Trophoblast cell (in vitro differentiated cells and primary cell): Measurements from ENCODE around the gene CTSZ.

Experiments used
- DNase-seq, 2 donors: peaks; one replicate each; pipeline ENCODE4 v3.0.0-alpha.2; 2016
- H2AFZ ChIP-seq: 2 replicates; pipeline ENCODE4 v1.6.1; 2013; ENCODE audit warnings: low read length, moderate library complexity, mild to moderate bottlenecking; ENCODE audit not compliant: insufficient read depth, poor library complexity
- H2AK5ac ChIP-seq: 2 replicates; pipeline ENCODE4 v1.6.1; 2013; ENCODE audit warnings: mild to moderate bottlenecking, low read length
- H2BK120ac ChIP-seq: 2 replicates; pipeline ENCODE4 v1.6.1; 2013; ENCODE audit warnings: low read length, mild to moderate bottlenecking, moderate library complexity; ENCODE audit not compliant: insufficient read depth, poor library complexity
- H2BK12ac ChIP-seq: 2 replicates; pipeline ENCODE4 v1.6.1; 2013; ENCODE audit warnings: mild to moderate bottlenecking, low read length, moderate library complexity
- H2BK5ac ChIP-seq: 2 replicates; pipeline ENCODE4 v1.6.1; 2013; ENCODE audit warnings: low read length, low read depth, moderate library complexity, mild to moderate bottlenecking; ENCODE audit not compliant: poor library complexity
- H3K14ac ChIP-seq: 2 replicates; pipeline ENCODE4 v1.6.1; 2013; ENCODE audit warnings: mild to moderate bottlenecking, low read length
- H3K18ac ChIP-seq: 2 replicates; pipeline ENCODE4 v1.6.1; 2013; ENCODE audit warnings: mild to moderate bottlenecking, low read length
- H3K23ac ChIP-seq: 2 replicates; pipeline ENCODE4 v1.6.1; 2013; ENCODE audit warnings: low read length
- H3K27ac ChIP-seq: 2 replicates; pipeline ENCODE4 v1.5.1; 2013; ENCODE audit warnings: low read depth, mild to moderate bottlenecking, inconsistent platforms, low read length, moderate library complexity
- H3K27me3 ChIP-seq: 2 replicates; pipeline ENCODE4 v1.6.1; 2013; ENCODE audit warnings: inconsistent platforms, mild to moderate bottlenecking, low read length, moderate library complexity; ENCODE audit not compliant: insufficient read depth
- H3K36me3 ChIP-seq, 2 experiments: 1 replicate in 1 of 2; 2 replicates in 1 of 2; pipeline ENCODE4 v1.6.1; 2013; ENCODE audit warnings: low read length in 2 of 2, mild to moderate bottlenecking in 2 of 2, moderate library complexity in 1 of 2; ENCODE audit not compliant: insufficient read depth in 2 of 2, control insufficient read depth in 1 of 2
- H3K4ac ChIP-seq: 2 replicates; pipeline ENCODE4 v1.6.1; 2013; ENCODE audit warnings: low read depth, mild to moderate bottlenecking, low read length, moderate library complexity
- H3K4me1 ChIP-seq, 2 experiments: 1 replicate in 1 of 2; 2 replicates in 1 of 2; pipeline ENCODE4 v1.6.1; 2013; ENCODE audit warnings: low read length in 2 of 2, mild to moderate bottlenecking in 2 of 2, moderate library complexity in 1 of 2; ENCODE audit not compliant: insufficient read depth in 2 of 2, control insufficient read depth in 1 of 2
- H3K4me2 ChIP-seq: 2 replicates; pipeline ENCODE4 v1.6.1; 2013; ENCODE audit warnings: inconsistent platforms, mild to moderate bottlenecking, low read length, moderate library complexity
- H3K4me3 ChIP-seq: 2 replicates; pipeline ENCODE4 v1.5.1; 2013; ENCODE audit warnings: mild to moderate bottlenecking, low read depth, low read length, inconsistent platforms
- H3K79me1 ChIP-seq: one replicate; pipeline ENCODE4 v1.6.1; 2013; ENCODE audit warnings: low read length
- H3K79me2 ChIP-seq: 2 replicates; pipeline ENCODE4 v1.6.1; 2013; ENCODE audit warnings: low read length, mild to moderate bottlenecking; ENCODE audit not compliant: control insufficient read depth, insufficient read depth, poor library complexity
- H3K9ac ChIP-seq: 2 replicates; pipeline ENCODE4 v1.6.1; 2013; ENCODE audit warnings: mild to moderate bottlenecking, low read length
- H3K9me3 ChIP-seq: 2 replicates; pipeline ENCODE4 v1.6.1; 2013; ENCODE audit warnings: low read depth, mild to moderate bottlenecking, control low read depth, inconsistent platforms, low read length; ENCODE audit not compliant: insufficient read depth
- H4K12ac ChIP-seq: 2 replicates; pipeline ENCODE4 v1.6.1; 2013; ENCODE audit warnings: low read depth, mild to moderate bottlenecking, low read length, moderate library complexity
- H4K8ac ChIP-seq: 2 replicates; pipeline ENCODE4 v1.6.1; 2013; ENCODE audit warnings: low read depth, mild to moderate bottlenecking, low read length, moderate library complexity
- H4K91ac ChIP-seq: one replicate; pipeline ENCODE4 v1.6.1; 2013; ENCODE audit warnings: low read depth, mild to moderate bottlenecking, low read length, moderate library complexity
- WGBS: extraction: QIAGEN DNeasy Blood & Tissue Kit; methylation state at CpG from one replicate; pipeline ENCODE4 v1.1.7; 2013; ENCODE audit warnings: missing lambda C conversion rate; ENCODE audit not compliant: insufficient read length, insufficient coverage; ENCODE audit errors: extremely low coverage; 5-methylcytosine and 5-hydroxymethylcytosine counted together

CTSZ gene

DNA sequence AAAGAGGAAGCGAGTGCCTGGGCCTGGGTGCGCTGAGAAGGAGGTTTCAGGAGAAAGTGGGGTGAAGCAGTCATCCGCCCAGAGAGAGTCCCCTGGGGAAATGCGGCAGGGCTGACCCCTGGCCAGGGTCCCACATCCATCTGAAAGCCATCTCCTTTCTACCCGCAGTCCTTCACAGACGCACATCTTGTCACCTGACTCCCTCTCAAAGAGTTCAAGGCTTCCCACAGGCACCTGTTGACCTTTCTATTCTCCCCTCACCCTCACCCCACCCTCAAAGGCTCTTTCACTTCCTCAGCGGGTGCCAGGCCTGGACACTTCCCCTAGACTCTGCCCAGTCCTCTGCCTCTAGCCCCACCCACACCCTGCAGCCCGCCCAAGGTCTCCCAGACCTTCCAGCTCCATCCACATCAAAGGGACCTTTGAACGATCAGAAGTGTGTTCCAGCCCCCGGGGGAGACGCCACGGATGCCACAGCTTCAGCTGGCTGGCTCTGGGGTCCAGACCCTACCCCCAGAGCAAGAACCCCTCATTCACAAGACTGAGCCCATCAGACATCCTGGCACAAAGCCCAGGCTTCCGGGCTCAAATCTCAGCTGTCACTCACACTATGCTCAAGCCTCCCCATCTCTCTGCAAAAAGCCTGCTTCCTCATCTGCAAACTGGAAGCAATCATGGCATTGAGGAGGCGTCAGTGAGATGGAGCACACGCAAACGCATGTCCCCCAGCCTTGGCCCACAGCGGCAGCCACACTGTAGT, 2.1 kb downstream of the CTSZ start:
- H3K9me3 ChIP-seq = no peaks in the 10 kb centered on the region
- peaks cover 7% of the 10 kb centered on the region for H3K79me2 ChIP-seq
- H2AFZ ChIP-seq = no peak overlapping the region
- H3K4me2 ChIP-seq = no peak overlapping the region
- H2AK5ac ChIP-seq = no peak overlapping the region
- H3K27me3 ChIP-seq = no peaks in the 10 kb centered on the region
- peaks cover 10 to 12% of the 10 kb centered on the region in 2 experiments for H3K36me3 ChIP-seq
- H3K79me1 ChIP-seq = peaks cover 14% of the 10 kb centered on the region
- no peak overlapping the region for H3K27ac ChIP-seq
- H3K9ac ChIP-seq = no peak overlapping the region
- no peak overlapping the region for H4K8ac ChIP-seq
- no peak overlapping the region for H3K4ac ChIP-seq
- no CpG with 5 or more reads among the region's 17 CpGs for WGBS
- H3K4me1 ChIP-seq = peaks cover 14 to 19% of the 10 kb centered on the region in 2 experiments
- H3K23ac ChIP-seq = no peak overlapping the region
- peak in 1 of 2 donors; percentile 20 for DNase-seq
- no peak overlapping the region for H2BK5ac ChIP-seq
- H4K91ac ChIP-seq = no peak overlapping the region
- H4K12ac ChIP-seq = no peak overlapping the region
- no peak overlapping the region for H3K18ac ChIP-seq
- H2BK120ac ChIP-seq = no peak overlapping the region
- H3K14ac ChIP-seq = no peak overlapping the region
- H3K4me3 ChIP-seq = no peak overlapping the region
- no peak overlapping the region for H2BK12ac ChIP-seq

DNA sequence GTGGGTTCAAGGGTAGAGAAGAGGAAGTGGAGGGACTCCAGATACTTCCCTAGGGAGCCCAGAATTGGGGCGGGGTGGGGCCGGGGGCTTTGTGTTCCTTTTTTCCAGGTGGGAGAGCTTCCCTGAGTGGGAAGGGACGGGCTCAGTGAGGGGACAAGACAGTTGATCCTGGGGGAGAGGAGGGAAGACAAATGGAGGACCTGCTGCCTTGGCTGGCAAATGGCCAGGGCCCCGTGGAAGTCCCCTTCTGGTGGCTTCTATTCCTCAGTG, 2.6 kb downstream of the CTSZ start:
- Histone ChIP-seq H3K4me3 (no peak overlapping the region), H3K4ac (no peak overlapping the region), H4K12ac (no peak overlapping the region), H3K27ac (no peak overlapping the region), H3K4me2 (no peak overlapping the region), H3K9me3 (no peaks in the 10 kb centered on the region), H3K36me3 (peaks cover 12 to 13% of the 10 kb centered on the region in 2 experiments), H3K27me3 (no peaks in the 10 kb centered on the region), H3K79me2 (peaks cover 7% of the 10 kb centered on the region), H4K8ac (no peak overlapping the region), H4K91ac (no peak overlapping the region), H3K9ac (no peak overlapping the region), H3K14ac (no peak overlapping the region), H2BK120ac (no peak overlapping the region), H3K23ac (no peak overlapping the region), H2BK5ac (no peak overlapping the region), H3K79me1 (peaks cover 12% of the 10 kb centered on the region), H2AFZ (no peak overlapping the region), H2AK5ac (no peak overlapping the region), H2BK12ac (no peak overlapping the region), H3K4me1 (peaks cover 12 to 16% of the 10 kb centered on the region in 2 experiments), H3K18ac (no peak overlapping the region)
- DNase-seq = peak in 1 of 2 donors; percentile 30
- WGBS = no CpG with 5 or more reads among the region's 4 CpGs

DNA sequence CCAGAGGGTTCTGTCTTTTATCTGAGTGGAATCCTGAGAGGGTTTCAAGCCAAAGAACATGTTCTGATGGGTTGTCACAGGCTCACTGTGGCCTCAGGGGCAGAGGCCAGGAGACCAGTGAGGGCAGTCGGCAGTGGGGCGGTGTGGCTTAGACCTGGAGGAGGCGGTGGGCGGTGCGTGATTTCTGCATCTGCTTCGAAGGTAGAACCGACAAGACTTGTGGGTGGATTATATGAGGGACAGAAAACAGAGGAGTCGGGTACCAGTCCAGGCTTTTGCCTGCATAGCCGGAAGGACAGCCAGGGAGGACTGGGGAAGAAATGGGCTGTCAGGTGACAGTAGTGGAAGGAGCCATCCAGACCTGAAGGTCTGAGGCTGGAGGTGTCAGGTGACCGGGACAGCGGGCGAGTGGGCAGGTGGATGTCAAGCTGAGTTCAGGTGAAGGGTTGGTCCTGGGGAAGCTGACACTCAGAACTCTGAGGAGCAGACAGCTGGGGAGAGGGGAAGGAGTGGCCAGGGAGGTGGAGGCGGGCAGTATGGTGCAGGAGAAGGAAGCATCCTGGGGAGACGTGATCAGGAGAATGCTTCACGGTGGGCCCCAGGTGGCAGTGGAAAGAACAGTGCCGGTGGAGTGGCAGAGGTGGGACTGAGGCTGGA, 3.1 kb downstream of the CTSZ start:
- Histone ChIP-seq H4K91ac (no peak overlapping the region), H3K4me3 (no peak overlapping the region), H3K27me3 (no peaks in the 10 kb centered on the region), H3K4me1 (peaks cover 12 to 16% of the 10 kb centered on the region in 2 experiments), H2BK12ac (no peak overlapping the region), H3K18ac (no peak overlapping the region), H2BK5ac (no peak overlapping the region), H3K14ac (no peak overlapping the region), H3K23ac (no peak overlapping the region), H4K12ac (no peak overlapping the region), H3K4me2 (no peak overlapping the region), H3K79me2 (peaks cover 7% of the 10 kb centered on the region), H3K79me1 (peaks cover 12% of the 10 kb centered on the region), H2BK120ac (no peak overlapping the region), H3K9ac (no peak overlapping the region), H4K8ac (no peak overlapping the region), H2AK5ac (no peak overlapping the region), H3K36me3 (peaks cover 12 to 16% of the 10 kb centered on the region in 2 experiments), H2AFZ (no peak overlapping the region), H3K27ac (no peak overlapping the region), H3K4ac (no peak overlapping the region), H3K9me3 (no peaks in the 10 kb centered on the region)
- DNase-seq = no peak
- WGBS = no CpG with 5 or more reads among the region's 16 CpGs

DNA sequence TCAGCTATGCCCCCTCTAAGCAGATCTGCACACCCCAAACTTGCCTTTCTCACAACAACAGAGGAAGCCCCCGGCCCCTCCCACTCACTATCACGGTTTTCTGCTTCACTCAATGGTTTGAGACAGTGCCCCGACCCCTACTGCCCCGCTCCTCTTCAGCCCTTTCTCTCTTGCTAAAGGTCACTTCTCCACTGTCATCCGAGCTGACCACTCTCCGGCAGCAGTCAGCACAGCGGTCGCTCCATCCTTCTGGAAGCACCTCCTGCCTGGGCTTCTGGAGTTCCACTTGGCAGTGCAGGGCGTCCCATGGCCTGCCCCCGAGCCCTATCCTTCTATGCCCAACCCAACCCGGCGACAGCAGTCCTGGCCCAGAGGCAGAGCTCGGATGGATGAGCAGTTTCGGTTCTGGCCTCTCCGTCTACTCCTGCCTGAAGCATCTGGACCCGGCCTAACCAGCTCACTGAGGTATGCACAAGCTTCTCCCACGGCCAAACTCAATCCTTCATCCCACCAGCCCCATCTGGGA, 4.1 kb downstream of the CTSZ start:
- Histone ChIP-seq H3K4me3 (no peak overlapping the region), H3K9ac (no peak overlapping the region), H3K79me1 (peaks cover 12% of the 10 kb centered on the region), H3K36me3 (peaks cover 14 to 18% of the 10 kb centered on the region in 2 experiments), H4K8ac (no peak overlapping the region), H3K4me2 (no peak overlapping the region), H2AFZ (no peak overlapping the region), H3K4ac (no peak overlapping the region), H2BK120ac (no peak overlapping the region), H3K27me3 (no peaks in the 10 kb centered on the region), H3K4me1 (peaks cover 12 to 13% of the 10 kb centered on the region in 2 experiments), H3K27ac (no peak overlapping the region), H2BK5ac (no peak overlapping the region), H4K12ac (no peak overlapping the region), H3K18ac (no peak overlapping the region), H3K79me2 (peaks cover 7% of the 10 kb centered on the region), H3K9me3 (no peaks in the 10 kb centered on the region), H4K91ac (no peak overlapping the region), H3K23ac (no peak overlapping the region), H2AK5ac (no peak overlapping the region), H2BK12ac (no peak overlapping the region), H3K14ac (no peak overlapping the region)
- DNase-seq = no peak
- WGBS = no CpG with 5 or more reads among the region's 17 CpGs
